Measurements from ENCODE around the gene ARHGEF17.

ARHGEF17 gene

DNA sequence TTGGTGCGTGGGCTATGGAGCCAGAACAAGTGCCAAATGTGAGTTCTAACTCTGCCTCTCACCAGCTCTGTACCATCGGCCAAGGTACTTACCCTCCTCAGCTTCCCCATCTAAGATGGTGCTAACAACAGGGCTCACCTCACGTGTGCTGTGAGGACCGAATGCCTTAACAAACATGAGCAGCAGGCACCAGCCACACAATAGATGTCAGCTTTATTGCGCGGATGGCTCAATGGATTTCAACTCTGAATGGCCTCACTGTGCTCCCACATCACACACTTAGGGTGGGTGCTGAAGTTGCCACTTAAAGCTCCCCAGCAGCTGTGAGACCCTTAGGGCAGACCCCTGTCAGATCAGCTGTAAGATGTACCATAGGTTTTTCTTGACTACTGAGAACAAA lies 92.2 kb downstream of the ARHGEF17 start:
- DNase-seq (ENCODE audit: low spot score), result no peak
- TF ChIP-seq, protein P1, sequence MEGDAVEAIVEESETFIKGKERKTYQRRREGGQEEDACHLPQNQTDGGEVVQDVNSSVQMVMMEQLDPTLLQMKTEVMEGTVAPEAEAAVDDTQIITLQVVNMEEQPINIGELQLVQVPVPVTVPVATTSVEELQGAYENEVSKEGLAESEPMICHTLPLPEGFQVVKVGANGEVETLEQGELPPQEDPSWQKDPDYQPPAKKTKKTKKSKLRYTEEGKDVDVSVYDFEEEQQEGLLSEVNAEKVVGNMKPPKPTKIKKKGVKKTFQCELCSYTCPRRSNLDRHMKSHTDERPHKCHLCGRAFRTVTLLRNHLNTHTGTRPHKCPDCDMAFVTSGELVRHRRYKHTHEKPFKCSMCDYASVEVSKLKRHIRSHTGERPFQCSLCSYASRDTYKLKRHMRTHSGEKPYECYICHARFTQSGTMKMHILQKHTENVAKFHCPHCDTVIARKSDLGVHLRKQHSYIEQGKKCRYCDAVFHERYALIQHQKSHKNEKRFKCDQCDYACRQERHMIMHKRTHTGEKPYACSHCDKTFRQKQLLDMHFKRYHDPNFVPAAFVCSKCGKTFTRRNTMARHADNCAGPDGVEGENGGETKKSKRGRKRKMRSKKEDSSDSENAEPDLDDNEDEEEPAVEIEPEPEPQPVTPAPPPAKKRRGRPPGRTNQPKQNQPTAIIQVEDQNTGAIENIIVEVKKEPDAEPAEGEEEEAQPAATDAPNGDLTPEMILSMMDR (IDR thresholded peaks at IDR 0.05; ENCODE audit: extremely low read depth, missing control alignments), result no peak

DNA sequence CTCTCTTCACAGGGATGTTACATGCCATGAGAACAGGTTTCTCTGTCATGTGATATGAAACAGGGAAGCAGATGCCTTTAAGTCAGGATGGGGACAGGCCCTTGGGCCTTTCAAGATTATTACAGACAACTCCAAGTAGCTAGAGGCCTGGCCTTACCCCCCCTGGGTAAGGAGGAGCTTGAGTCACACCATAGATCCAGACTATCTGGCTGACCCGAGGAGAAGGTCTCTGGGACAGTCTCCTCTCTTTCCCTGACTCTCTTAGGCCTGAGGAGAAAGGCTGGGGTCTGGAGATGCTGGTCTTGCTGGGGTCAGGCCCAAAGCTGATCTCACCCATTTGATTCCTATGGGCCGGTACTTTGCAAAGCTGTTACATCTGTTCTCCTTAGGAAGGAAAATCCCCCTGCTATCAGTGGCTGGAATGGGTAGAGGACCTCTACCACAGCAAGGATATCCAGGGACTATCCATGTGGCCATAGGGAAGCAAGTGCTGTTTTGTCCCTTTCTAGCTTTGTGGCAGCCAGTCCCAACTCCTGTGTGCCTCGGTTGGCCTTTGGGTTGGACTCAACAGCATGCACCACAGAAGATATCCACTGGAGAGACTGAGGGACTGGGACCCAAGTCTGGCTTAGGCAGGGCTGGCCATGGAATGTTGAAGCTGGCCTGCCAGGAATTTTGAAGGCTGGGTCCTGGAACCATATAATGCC lies 93.3 kb downstream of the ARHGEF17 start:
- no peak for DNase-seq (ENCODE audit: low spot score)
- TF ChIP-seq, protein P1 (IDR thresholded peaks at IDR 0.05; ENCODE audit: extremely low read depth, missing control alignments), result no peak

DNA sequence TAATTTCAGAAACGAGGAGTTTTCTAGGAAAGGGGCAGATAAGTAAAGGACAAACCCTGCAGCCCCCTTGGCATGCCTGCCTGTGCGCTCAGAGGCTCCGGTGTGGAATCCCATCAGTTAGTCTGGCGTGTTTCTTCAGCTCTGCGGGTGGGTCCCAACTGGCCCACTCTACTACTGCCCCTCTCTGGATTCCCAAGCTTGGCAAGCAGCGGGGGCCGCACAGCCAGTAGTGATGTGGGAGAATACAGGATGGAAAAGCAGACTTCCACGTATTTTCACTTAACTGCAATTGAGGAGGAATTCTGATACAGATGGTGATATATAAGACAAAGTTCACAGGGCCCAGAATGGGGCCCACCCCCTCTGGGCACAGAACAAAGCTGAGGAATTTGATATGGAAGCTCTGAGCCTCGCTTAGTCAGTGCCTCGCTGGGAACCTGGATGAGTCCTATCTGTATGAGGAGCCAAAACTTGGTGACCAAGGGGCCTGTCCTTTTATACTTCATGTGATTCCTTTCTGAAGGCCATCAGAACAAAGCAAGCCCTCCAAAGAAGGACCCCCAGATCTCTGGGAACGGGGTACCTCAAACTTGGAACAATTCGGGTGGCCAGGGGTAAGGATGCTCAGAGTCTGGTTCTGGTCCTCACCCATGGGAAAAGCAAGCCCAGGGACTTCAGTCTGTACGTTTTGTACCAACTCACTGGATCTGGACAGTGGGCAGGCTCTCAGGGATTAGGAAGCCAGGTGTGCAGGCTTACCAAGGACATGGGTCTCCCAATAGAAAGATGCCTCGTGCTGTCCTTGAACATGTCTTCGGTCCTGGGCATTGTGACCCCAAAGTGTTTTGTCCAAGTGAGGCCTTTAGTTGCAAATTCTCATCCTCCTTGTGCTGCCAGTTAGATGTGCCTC lies 94.1 kb downstream of the ARHGEF17 start:
- TF ChIP-seq, protein P1 (IDR thresholded peaks at IDR 0.05; ENCODE audit: extremely low read depth, missing control alignments), result no peak
- no peak for DNase-seq (ENCODE audit: low spot score)

DNA sequence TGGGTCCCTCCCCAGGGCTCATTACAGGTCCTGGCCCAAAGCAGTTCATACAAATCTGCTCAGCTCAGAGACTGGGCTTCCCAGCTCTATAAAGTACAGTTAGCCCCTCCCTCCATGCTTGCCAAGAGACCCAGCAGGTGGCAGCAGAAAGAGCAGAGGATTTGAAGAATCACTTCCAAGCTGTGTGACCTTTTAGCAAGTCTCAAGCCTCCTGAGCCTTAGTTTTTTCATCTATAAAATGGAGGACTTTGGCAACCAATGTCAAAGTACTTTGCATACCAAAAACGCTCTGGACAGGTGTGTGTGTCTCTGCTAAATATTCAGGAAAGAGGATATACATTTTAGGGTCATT lies 94.7 kb downstream of the ARHGEF17 start:
- no peak for DNase-seq (ENCODE audit: low spot score)
- TF ChIP-seq, protein P1 (IDR thresholded peaks at IDR 0.05; ENCODE audit: extremely low read depth, missing control alignments), result no peak

DNA sequence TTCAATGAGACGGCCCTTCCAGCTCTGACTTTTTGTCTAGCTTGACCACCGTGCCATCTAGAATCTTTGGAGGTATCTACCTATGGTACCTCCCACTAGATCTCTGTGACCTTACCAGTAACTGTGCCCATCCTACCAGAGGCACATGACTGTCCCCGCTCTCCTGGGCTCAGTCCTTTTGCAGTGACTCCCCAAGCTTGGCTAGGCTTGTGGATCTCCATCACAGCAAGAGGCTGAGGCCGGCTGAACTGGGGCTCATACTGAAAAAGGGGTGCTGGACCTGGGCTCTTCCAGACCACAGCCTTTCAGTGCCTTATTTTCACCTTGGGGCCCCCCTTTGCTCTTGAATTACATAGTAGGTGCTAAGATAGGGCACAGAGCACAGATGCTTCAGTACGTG lies 95.5 kb downstream of the ARHGEF17 start:
- no peak for DNase-seq (ENCODE audit: low spot score)
- TF ChIP-seq, protein P1 (IDR thresholded peaks at IDR 0.05; ENCODE audit: extremely low read depth, missing control alignments), result no peak

DNA sequence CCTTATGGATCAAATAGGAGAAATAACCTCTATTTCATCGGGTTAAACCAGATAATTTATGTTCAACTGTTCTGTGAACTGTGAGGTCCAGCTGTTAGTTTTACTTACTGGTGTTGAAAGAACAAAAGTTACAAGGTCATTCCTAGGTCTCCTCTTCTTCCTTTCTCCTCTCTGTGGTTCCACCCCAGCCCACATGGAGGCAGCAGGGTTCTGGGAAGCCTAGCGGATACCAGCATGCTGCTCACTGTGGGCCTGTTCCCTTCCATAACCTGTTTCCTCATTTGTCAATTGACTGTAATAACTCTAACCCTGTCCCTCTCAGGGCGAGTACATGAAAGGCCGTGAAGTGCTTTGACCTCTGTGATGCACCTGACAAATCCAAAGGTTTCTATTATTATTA lies 96.0 kb downstream of the ARHGEF17 start:
- no peak for DNase-seq (ENCODE audit: low spot score)

More for the DNA sequence above, 96.0 kb downstream of the ARHGEF17 start:
- TF ChIP-seq, protein P1 (IDR thresholded peaks at IDR 0.05; ENCODE audit: extremely low read depth, missing control alignments), result no peak
